H9 (cell line): ENCODE measurements around the gene STARD8. TPM values are rescaled to one million over a fixed set of nuclear protein-coding genes. Genes with fewer than 3 reads are reported as not detected.
"Not testable (repeated sequence)": the region's sequence is repeated elsewhere in the genome, so short reads cannot be mapped to it uniquely, and the experiment has no call there.

Experiments used
- DNase-seq: peaks from one replicate; pipeline ENCODE4 v3.0.0-alpha.2; 2017
- H2AFZ ChIP-seq: one replicate; pipeline ENCODE4 v1.6.1; 2013; ENCODE audit warnings: mild to moderate bottlenecking, low read length, control low read depth, moderate library complexity
- H2AK5ac ChIP-seq: 2 replicates; pipeline ENCODE4 v1.6.1; 2013; ENCODE audit warnings: low read length, control low read depth, mixed read lengths; ENCODE audit not compliant: insufficient read length
- H2BK120ac ChIP-seq: one replicate; pipeline ENCODE4 v1.6.1; 2013; ENCODE audit warnings: low read depth, mild to moderate bottlenecking, low read length, control low read depth, inconsistent platforms; ENCODE audit not compliant: poor library complexity, severe bottlenecking
- H2BK12ac ChIP-seq: 2 replicates; pipeline ENCODE4 v1.6.1; 2013; ENCODE audit warnings: low read length, control low read depth, mixed read lengths, low read depth; ENCODE audit not compliant: insufficient read length
- H2BK15ac ChIP-seq: 2 replicates; pipeline ENCODE4 v1.6.1; 2013; ENCODE audit warnings: low read depth, low read length, control low read depth
- H2BK20ac ChIP-seq: one replicate; pipeline ENCODE4 v1.6.1; 2013; ENCODE audit warnings: low read depth, mild to moderate bottlenecking, low read length, control low read depth, inconsistent platforms; ENCODE audit not compliant: poor library complexity, severe bottlenecking
- H2BK5ac ChIP-seq: 2 replicates; pipeline ENCODE4 v1.6.1; 2013; ENCODE audit warnings: low read length, control low read depth, mixed read lengths; ENCODE audit not compliant: insufficient read length
- H3K14ac ChIP-seq: 2 replicates; pipeline ENCODE4 v1.6.1; 2013; ENCODE audit warnings: low read length, control low read depth; ENCODE audit not compliant: insufficient read depth
- H3K18ac ChIP-seq: 2 replicates; pipeline ENCODE4 v1.6.1; 2013; ENCODE audit warnings: low read depth, mild to moderate bottlenecking, mixed read lengths, low read length, control low read depth; ENCODE audit not compliant: insufficient read length
- H3K23ac ChIP-seq: 2 replicates; pipeline ENCODE4 v1.6.1; 2013; ENCODE audit warnings: low read length, control low read depth, mixed read lengths, low read depth; ENCODE audit not compliant: insufficient read length
- H3K23me2 ChIP-seq: 2 replicates; pipeline ENCODE4 v1.6.1; 2013; ENCODE audit warnings: low read depth, mild to moderate bottlenecking, mixed read lengths, low read length, control low read depth; ENCODE audit not compliant: insufficient read length, poor library complexity, severe bottlenecking
- H3K27ac ChIP-seq: 2 replicates; pipeline ENCODE4 v1.5.1; 2013; ENCODE audit warnings: low read length, control low read depth, mixed read lengths, low read depth; ENCODE audit not compliant: insufficient read length
- H3K27me3 ChIP-seq: 2 replicates; pipeline ENCODE4 v1.6.1; 2013; ENCODE audit warnings: low read length, control low read depth, inconsistent platforms; ENCODE audit not compliant: insufficient read depth
- H3K4ac ChIP-seq: 2 replicates; pipeline ENCODE4 v1.6.1; 2013; ENCODE audit warnings: low read depth, mild to moderate bottlenecking, control low read depth, inconsistent platforms, low read length, moderate library complexity
- H3K4me1 ChIP-seq: 2 replicates; pipeline ENCODE4 v1.6.1; 2013; ENCODE audit warnings: low read length, control low read depth, inconsistent platforms; ENCODE audit not compliant: insufficient read depth
- H3K4me2 ChIP-seq: 2 replicates; pipeline ENCODE4 v1.6.1; 2013; ENCODE audit warnings: low read length, control low read depth, mixed read lengths; ENCODE audit not compliant: insufficient read length, insufficient read depth
- H3K56ac ChIP-seq: 2 replicates; pipeline ENCODE4 v1.6.1; 2013; ENCODE audit warnings: low read depth, mild to moderate bottlenecking, mixed read lengths, low read length, control low read depth; ENCODE audit not compliant: insufficient read length
- H3K79me1 ChIP-seq: 2 replicates; pipeline ENCODE4 v1.6.1; 2013; ENCODE audit warnings: low read depth, mild to moderate bottlenecking, moderate library complexity, low read length, control low read depth, inconsistent platforms; ENCODE audit not compliant: insufficient read depth, poor library complexity, severe bottlenecking
- H3K79me2 ChIP-seq: 2 replicates; pipeline ENCODE4 v1.6.1; 2013; ENCODE audit warnings: low read length, control low read depth, inconsistent platforms; ENCODE audit not compliant: insufficient read depth
- H3K9ac ChIP-seq: 2 replicates; pipeline ENCODE4 v1.6.1; 2013; ENCODE audit warnings: low read length, control low read depth, mixed read lengths; ENCODE audit not compliant: insufficient read length; ENCODE audit errors: extremely low read depth
- H3K9me3 ChIP-seq: one replicate; pipeline ENCODE4 v1.6.1; 2013; ENCODE audit warnings: low read depth, low read length, inconsistent platforms; ENCODE audit not compliant: control insufficient read depth
- H3T11ph ChIP-seq: one replicate; pipeline ENCODE4 v1.6.1; 2013; ENCODE audit warnings: mild to moderate bottlenecking, low read length, control low read depth, inconsistent platforms
- H4K20me1 ChIP-seq: one replicate; pipeline ENCODE4 v1.6.1; 2013; ENCODE audit not compliant: control insufficient read depth, insufficient read length, insufficient read depth
- H4K5ac ChIP-seq: 2 replicates; pipeline ENCODE4 v1.6.1; 2013; ENCODE audit warnings: low read depth, mild to moderate bottlenecking, mixed read lengths, low read length, control low read depth; ENCODE audit not compliant: insufficient read length
- H4K8ac ChIP-seq: replicated peaks from 2 replicates; pipeline ENCODE4 v1.6.1; 2013; ENCODE audit warnings: low read length, control low read depth, mixed read lengths, low read depth; ENCODE audit not compliant: insufficient read length
- H4K91ac ChIP-seq: 2 replicates; pipeline ENCODE4 v1.6.1; 2013; ENCODE audit warnings: low read depth, mild to moderate bottlenecking, moderate library complexity, mixed read lengths, low read length, control low read depth; ENCODE audit not compliant: insufficient read length
- H3K27ac Mint-ChIP-seq, 3 experiments: 2 replicates in 2 of 3; 3 replicates in 1 of 3; pipeline ENCODE4 v1.8.0; 2020 to 2021; ENCODE audit warnings: mixed read lengths in 3 of 3, mild to moderate bottlenecking in 1 of 3, moderate library complexity in 1 of 3
- H3K27me3 Mint-ChIP-seq: 2 replicates; pipeline ENCODE4 v1.8.0; 2021; ENCODE audit warnings: low read depth, mild to moderate bottlenecking, moderate library complexity, mixed read lengths
- H3K36me3 Mint-ChIP-seq, 3 experiments: 2 replicates in 2 of 3; 3 replicates in 1 of 3; pipeline ENCODE4 v1.8.0; 2020 to 2021; ENCODE audit warnings: low read depth in 3 of 3, mixed read lengths in 3 of 3; ENCODE audit not compliant: insufficient read depth in 1 of 3
- H3K4me1 Mint-ChIP-seq, 2 experiments: 2 replicates each; pipeline ENCODE4 v1.8.0; 2020; ENCODE audit warnings: mixed read lengths in 2 of 2
- H3K4me3 Mint-ChIP-seq, 2 experiments: 2 replicates in 1 of 2; 3 replicates in 1 of 2; pipeline ENCODE4 v1.8.0; 2020 to 2021; ENCODE audit warnings: mild to moderate bottlenecking in 2 of 2, mixed read lengths in 2 of 2, moderate library complexity in 1 of 2
- H3K9me3 Mint-ChIP-seq, 2 experiments: 2 replicates in 1 of 2; 3 replicates in 1 of 2; pipeline ENCODE4 v1.8.0; 2020; ENCODE audit warnings: mild to moderate bottlenecking in 2 of 2, mixed read lengths in 2 of 2, moderate library complexity in 1 of 2
- CTCF ChIP-seq: fragments of 200-600 bp; sonication (generic); conservative IDR thresholded peaks from 3 replicates; pipeline ENCODE4 v1.8.0; 2021; ENCODE audit warnings: antibody characterized with exemption, mild to moderate bottlenecking
- WGBS: extraction: QIAGEN DNeasy Blood & Tissue Kit; methylation state at CpG from one replicate; pipeline ENCODE4 v1.1.7; 2013; ENCODE audit warnings: missing lambda C conversion rate, low lambda C conversion rate, mixed read lengths; ENCODE audit not compliant: insufficient read length; ENCODE audit errors: extremely low coverage; 5-methylcytosine and 5-hydroxymethylcytosine counted together
- total RNA-seq: library from RNA; stranded (reverse); gene quantifications from 2 replicates; pipeline ENCODE4 v1.2.1, GENCODE V29; 2021

The STARD8 gene
- total RNA-seq, 1 experiment from 2014 or later = 0.52 TPM

- Histone ChIP-seq H3T11ph (no peak overlapping the region), H3K23me2 (no peaks in the 10 kb centered on the region), H4K5ac (no peak overlapping the region), H3K79me1 (no peaks in the 10 kb centered on the region), H2BK120ac (no peak overlapping the region), H3K4me2 (no peak overlapping the region), H2BK12ac (no peak overlapping the region), H2AFZ (no peak overlapping the region), H3K23ac (no peak overlapping the region), H4K8ac (no peak overlapping the region), H3K56ac (no peak overlapping the region), H2BK20ac (no peak overlapping the region), H3K4ac (no peak overlapping the region), H3K9ac (no peak overlapping the region), H3K4me1 (no peaks in the 10 kb centered on the region), H3K27ac (no peak overlapping the region), H3K9me3 (peaks cover 39% of the 10 kb centered on the region), H2BK15ac (no peak overlapping the region), H2AK5ac (no peak overlapping the region), H4K91ac (no peak overlapping the region), H3K18ac (no peak overlapping the region), H3K14ac (no peak overlapping the region), H2BK5ac (no peak overlapping the region), H4K20me1 (no peaks in the 10 kb centered on the region), H3K27me3 (no peaks in the 10 kb centered on the region), H3K79me2 (no peaks in the 10 kb centered on the region)
- peaks cover 68 to 74% of the 10 kb centered on the region in 2 experiments for H3K9me3 Mint-ChIP-seq
- DNase-seq = no peak
- H3K36me3 Mint-ChIP-seq = peaks cover 0 to 5% (median 2%) of the 10 kb centered on the region in 3 experiments; a peak in 5 of 7 replicates
- H3K4me1 Mint-ChIP-seq = peaks cover 12 to 14% of the 10 kb centered on the region in 2 experiments; a peak in 3 of 4 replicates
- TF ChIP-seq CTCF = no peak
- no peak overlapping the region; a peak in 1 of 5 replicates for H3K4me3 Mint-ChIP-seq
- H3K27ac Mint-ChIP-seq = peak overlapping the region in 1 of 3 experiments; percentile 55; a peak in 1 of 7 replicates
- no CpG with 5 or more reads among the region's 3 CpGs for WGBS
- H3K27me3 Mint-ChIP-seq = no peaks in the 10 kb centered on the region; the same call in 1 of the 2 replicates
These were observed 7.2 kb downstream of the STARD8 start for GRCh38 chrX:68654693-68655092.

GRCh38 chrX:68656473-68656872 lies 9.0 kb downstream of the STARD8 start:
- peaks cover 41% of the 10 kb centered on the region for H3K9me3 ChIP-seq
- H3K27ac ChIP-seq, H3T11ph ChIP-seq, H3K36me3 Mint-ChIP-seq, H3K23ac ChIP-seq, H3K4me2 ChIP-seq, H4K91ac ChIP-seq, H3K9ac ChIP-seq, H3K4ac ChIP-seq, H2BK15ac ChIP-seq, DNase-seq, H3K4me1 ChIP-seq, H2BK20ac ChIP-seq, H3K18ac ChIP-seq, H3K23me2 ChIP-seq, H4K5ac ChIP-seq, H4K20me1 ChIP-seq, H2BK120ac ChIP-seq, H3K79me1 ChIP-seq, H3K27me3 Mint-ChIP-seq, H2BK12ac ChIP-seq, H3K56ac ChIP-seq, H2AFZ ChIP-seq, H3K27ac Mint-ChIP-seq, H4K8ac ChIP-seq, H3K79me2 ChIP-seq, H3K27me3 ChIP-seq, H2BK5ac ChIP-seq, H3K4me3 Mint-ChIP-seq, H3K14ac ChIP-seq, H2AK5ac ChIP-seq: not testable (repeated sequence)
- Mint-ChIP-seq H3K9me3 (peaks cover 68 to 76% of the 10 kb centered on the region in 2 experiments), H3K4me1 (peaks cover 13 to 15% of the 10 kb centered on the region in 2 experiments; a peak in 3 of 4 replicates)
- WGBS = no CpG with 5 or more reads among the region's 4 CpGs
